GM19351 (cell line): ENCODE results near the gene PLXNA1.

Source experiments
- ATAC-seq: cut with Tn5 transposase; IDR thresholded peaks from one replicate; pipeline ENCODE4 v1.9.1; 2021; ENCODE audit warnings: mild to moderate bottlenecking, moderate library complexity; ENCODE audit not compliant: unreplicated experiment

PLXNA1 gene

DNA sequence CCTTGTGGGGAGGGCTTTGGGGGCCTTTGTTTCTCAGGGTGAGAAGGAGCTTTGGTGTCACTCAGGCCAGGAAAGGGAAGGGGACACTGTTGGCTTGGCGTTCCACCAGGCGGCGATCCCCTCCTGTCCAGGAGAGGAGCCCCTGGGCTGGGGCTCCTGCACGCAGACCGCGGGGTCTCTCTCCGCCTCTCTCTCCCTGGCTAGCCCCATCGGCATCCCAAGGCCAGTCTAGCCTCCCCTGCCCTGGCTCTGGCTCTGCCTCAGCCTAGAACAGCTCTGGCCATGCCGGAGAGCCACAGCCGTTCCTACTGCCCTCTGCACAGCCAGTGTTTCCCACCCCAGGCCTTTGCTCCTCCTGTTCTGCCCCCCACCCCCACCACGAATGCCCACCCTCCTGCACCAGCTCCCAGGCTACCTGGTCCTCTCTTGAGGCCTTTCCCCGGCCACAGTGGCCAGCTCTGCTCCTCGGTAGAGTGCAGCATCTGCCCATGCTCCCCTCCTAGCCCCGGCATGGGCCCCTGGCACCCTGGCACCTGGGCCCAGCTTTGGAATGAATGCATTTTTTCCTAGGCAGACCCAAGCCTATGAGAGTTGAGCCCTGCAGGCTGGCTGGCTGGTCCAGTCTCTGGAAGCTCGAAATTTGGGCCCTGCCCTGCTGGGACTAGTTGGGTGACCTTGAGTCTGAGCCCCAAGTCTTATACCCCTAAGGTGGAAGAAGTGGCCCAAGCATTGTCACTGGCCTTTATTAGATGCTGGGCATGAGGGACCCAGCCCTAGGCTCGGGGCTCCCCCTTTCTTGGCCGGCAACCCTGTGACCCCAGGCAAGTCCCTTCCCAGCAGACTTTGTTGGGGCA lies 2.4 kb downstream of the PLXNA1 start:
- ATAC-seq = no peak

GRCh38 chr3:126986001-126986400 lies 3.1 kb downstream of the PLXNA1 start:
- ATAC-seq = no peak

DNA sequence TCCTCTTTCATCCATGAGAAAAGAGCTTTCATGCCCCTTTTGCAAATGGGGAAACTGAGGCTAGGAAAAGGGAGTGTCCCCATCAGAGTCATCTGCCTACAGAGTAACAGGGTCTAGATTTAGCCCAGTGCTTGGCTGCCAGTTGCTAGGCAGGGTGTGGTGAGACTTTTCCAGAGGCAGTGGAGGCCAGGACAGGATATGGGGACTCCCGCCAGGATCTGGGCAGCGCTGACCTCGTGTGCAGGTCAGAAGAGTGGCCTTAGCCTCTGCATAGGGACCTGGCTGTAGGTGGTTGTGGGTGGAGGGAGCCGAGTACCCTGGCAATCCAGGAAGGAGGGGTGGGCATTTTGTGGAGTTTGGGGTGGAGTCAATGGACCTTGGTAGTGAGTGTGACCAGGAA lies 4.2 kb downstream of the PLXNA1 start:
- no peak for ATAC-seq

GRCh38 chr3:126987596-126987995 lies 4.7 kb downstream of the PLXNA1 start:
- no peak for ATAC-seq

GRCh38 chr3:126988451-126989021 lies 5.6 kb downstream of the PLXNA1 start:
- ATAC-seq = no peak

DNA sequence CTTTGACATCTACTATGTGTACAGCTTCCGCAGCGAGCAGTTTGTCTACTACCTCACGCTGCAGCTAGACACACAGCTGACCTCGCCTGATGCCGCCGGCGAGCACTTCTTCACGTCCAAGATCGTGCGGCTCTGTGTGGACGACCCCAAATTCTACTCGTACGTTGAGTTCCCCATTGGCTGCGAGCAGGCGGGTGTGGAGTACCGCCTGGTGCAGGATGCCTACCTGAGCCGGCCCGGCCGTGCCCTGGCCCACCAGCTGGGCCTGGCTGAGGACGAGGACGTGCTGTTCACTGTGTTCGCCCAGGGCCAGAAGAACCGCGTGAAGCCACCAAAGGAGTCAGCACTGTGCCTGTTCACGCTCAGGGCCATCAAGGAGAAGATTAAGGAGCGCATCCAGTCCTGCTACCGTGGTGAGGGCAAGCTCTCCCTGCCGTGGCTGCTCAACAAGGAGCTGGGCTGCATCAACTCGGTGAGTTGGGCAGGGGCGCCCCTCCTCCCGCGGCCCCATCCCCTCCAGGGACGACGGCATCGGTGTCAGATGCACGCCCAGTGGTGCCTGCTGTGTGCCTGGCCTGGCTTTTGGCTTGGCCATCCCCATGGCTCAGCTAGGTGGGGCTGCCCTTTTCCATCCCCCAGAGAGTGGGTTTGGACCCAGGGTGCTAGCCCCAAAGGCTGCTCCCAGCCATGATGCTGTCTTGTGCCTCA lies 6.6 kb downstream of the PLXNA1 start:
- no peak for ATAC-seq

DNA sequence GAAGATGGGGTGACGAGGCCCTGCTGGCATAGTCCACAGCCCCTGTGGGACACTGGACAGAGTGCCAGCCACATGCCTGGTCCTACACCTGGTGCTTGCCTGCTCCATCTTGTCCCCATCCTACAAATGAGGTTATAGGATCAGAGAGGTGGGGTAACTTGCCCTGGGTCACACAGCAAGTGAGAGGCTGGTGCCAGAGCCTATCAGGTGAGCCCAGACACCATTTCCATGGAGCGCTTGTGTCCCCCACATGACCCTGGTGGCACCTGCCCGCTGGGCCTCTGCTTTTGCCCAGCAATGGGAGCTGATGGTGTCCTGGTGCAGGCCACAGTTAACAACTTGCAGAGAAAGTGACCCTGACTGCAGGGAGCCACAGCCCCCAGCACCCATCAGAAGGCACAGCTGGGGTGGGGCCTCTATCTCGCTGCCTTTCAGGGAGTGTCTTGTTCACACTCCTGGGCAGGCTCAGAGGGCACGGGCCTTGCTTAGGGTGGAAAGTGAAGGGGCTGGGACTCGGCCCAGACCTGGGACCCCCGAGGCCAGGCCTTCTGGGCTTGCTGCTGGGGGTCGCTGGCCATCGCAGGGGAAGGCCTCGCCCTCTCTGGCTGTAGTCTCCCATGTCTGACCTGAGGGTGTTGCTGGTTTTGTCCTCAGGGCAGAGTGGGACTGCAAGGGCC lies 7.2 kb downstream of the PLXNA1 start:
- no peak for ATAC-seq

DNA sequence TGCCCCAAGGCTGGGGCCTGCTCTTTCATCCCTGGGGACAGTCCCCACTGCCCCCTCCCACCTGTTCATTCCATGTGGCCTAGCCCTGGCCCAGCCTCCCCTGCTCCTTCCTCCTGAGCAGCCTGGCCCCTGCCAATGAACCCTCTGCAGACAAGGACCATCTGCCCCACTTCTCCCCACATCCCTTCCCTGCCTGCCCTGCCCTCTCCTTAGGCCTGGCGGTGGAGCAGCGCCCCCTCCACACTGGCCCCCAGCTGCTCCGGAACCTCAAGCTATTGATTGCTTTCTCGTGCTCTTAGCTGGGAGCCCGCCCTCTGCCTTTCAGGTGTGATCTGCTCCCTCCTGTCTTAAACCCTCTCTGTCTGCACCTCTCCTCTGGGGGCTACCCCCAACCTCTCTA lies 8.0 kb downstream of the PLXNA1 start:
- no peak for ATAC-seq

DNA sequence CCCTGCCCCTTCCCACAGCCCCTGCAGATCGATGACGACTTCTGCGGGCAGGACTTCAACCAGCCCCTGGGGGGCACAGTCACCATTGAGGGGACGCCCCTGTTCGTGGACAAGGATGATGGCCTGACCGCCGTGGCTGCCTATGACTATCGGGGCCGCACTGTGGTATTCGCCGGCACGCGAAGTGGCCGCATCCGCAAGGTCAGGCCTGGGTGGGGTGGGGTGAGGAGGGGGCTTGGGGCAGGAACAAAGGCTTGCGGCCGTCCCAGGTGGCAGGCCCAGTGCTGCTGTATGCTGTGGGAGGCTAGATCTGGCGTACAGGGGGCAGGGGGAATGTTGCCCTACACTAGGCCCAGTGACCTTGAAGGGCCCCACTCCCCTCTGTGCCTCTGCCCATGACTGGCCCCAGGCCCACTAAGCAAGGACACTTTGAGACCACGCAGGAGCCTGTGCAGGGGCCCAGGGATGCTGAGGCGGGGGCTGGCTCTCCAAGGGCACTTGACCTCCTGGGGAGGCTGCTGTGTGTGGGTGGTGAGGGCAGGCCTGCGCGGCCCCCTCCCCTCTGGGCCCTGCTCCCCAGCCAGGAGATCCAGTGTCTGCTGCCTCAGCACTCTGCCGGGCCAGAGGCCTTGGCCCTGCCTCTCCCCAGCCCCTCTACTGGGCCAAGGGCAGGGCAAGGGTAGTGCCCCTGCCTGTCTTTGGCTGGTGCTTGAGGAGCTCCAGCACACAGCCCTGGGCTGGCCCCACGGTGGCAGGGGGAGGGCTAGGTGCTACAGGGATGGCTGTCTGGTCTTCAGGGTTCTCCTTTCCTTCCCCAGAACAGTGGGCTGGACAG lies 8.7 kb downstream of the PLXNA1 start:
- no peak for ATAC-seq

DNA sequence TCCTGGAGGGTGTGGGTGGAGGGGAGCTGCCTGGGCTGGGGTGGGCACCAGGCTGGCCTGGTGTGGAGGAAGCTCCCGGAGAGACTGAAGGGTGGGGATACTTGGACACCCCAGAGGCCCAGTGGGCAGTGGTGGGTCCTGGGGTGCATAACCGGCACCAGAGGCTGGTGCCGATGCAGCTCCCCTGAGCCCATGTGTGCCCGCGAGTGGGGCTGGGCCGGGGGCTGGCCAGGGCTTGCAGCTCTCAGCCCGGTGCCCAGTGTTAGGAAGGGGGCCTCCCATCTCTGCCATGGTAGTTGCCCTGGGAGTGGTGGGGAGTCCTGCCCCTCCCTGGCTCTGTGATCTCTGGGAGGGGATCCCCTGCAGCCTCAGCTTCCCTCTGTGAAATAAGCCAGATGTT lies 9.3 kb downstream of the PLXNA1 start:
- ATAC-seq = no peak

- ATAC-seq = no peak
Observed at GRCh38 chr3:126992776-126993175, 9.9 kb downstream of the PLXNA1 start.

DNA sequence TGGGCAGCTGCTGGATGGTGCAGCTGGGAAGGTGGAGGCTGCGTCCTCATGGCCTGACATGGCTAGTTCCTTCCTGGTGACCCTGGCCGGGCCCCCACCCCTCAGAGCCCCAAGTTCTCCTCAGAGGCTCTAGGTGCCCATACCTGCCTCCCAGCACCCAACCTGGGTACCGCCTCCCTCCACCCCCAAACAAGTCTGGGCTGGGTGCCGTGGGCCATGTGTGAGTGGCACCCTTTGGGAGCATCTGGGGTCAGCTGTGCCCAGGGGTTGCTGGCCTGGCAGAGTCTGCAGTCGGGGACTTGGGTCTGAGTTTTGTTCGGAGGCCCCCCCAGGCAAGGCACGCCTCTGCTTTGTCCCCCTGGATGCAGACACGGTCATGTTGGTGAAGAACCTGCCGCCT lies 10.5 kb downstream of the PLXNA1 start:
- no peak for ATAC-seq

- ATAC-seq = no peak
Observed at GRCh38 chr3:126994661-126995245, 11.8 kb downstream of the PLXNA1 start.

DNA sequence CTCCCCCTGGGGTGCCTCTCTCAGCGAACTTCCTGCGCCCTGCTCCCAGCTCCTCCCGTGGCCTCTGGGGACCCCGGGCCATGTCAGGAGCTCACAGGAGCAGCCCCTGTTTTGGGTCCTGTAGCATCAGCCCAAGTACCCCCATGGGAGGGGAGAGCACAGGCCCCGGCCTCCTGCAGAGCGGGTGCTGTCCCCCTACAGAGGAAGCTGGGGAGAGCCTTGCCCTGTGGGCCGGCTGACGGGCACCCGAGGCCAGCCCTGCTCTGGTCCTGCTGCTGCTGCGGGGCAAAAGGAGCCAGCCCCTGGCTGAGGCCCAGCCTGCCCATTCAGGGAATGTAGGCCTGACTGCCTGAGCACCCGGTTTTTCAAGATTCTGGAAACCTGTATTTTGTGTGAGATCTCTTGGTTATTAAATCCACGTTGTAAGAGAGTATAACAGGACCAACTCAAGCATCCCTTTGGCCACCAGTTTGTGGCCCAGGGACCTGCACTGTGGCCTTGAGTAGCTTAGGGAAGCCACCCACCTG lies 12.4 kb downstream of the PLXNA1 start:
- no peak for ATAC-seq

DNA sequence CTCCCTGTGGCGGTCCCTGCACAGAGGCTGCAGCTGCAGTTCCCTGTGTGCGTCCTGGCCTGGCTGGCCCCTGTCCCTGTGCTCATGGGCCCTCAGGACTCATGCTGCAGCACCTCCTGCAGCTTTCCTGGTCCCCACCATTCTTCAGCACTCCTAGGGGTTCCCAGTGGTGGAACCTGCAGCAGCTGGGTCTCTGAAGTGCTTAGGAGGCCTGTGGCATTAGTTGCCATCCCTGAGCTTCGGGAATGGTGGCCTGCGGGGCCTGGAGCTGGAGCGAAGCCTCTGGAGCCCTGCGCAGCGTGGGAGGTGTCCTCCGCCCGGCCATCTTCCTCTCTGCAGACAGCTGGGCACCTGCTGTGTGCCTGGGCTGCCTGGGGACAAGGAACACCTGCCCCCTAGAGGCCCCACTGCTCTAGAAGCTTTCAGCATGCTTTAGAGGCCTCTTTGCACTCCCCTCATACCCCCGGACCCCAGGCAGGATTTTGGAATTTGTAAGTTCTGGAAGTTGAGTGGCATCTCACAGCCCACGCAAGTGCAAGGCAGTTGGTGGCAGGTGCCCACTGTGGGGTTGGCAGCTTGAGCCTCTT lies 13.1 kb downstream of the PLXNA1 start:
- no peak for ATAC-seq

DNA sequence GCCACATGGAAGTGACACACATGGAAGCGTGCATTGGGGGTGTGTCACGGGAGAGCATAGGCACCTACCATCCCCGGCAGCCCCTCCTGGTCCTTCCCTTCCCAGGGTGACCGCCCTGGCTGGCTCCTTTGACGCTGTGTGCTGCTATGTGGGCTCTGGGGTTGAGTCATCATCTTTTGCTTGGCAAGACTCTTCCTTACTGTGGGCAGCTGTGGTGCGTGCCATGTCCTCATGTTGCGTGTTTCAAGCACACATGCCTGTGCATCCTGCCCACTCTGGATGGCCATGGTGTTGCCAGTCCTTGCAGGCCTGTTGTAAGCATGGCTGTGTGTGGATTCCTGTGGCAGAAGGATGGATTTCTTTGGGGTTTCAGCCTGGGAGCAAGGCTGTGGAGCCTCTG lies 14.0 kb downstream of the PLXNA1 start:
- ATAC-seq = no peak

- no peak for ATAC-seq
Observed at GRCh38 chr3:126997455-126998038, 14.6 kb downstream of the PLXNA1 start.

GRCh38 chr3:126998320-126998719 lies 15.4 kb downstream of the PLXNA1 start:
- ATAC-seq = no peak

DNA sequence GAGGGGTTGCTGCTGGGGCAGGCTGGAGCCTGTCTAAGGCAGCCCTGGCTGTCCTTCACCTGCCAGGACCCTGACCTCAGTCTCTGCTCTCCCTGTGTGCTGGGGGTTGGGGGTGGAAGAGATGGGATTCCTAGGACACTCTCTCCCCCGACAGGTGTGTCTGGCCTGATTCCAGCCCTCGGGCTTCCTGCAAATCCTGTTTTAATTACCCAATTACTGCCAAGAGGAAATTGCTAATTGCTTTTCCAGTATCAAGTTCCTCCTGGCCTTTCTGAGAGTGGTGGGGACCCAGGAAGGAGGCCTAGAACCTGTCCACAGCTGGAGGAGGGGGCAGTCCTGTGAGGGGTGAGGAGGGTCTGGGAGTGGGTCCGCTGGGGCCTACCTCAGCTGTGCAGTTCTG lies 15.8 kb downstream of the PLXNA1 start:
- ATAC-seq = no peak
